ENCODE results near the gene ERI3.

DNA sequence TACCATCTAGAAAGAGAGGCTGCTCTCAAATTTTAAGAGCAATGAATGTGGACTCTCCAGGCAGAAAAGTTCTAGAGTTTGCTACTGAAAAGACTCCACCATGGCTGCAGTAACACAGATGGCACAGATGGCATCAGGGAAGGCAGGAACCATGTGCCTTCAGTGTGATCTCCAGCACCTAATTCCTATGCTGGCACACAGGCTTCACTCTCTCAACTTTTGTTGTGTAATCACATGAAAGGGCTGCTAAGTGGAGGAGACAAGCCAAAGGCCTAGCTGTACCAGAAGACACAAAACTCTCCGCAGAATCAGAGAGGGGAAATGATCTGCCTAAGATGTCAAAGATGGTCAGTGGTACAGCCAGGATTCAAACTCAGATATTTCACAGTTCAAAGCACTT is 31.1 kb downstream of the ERI3 start:
- TF ChIP-seq, protein P1, sequence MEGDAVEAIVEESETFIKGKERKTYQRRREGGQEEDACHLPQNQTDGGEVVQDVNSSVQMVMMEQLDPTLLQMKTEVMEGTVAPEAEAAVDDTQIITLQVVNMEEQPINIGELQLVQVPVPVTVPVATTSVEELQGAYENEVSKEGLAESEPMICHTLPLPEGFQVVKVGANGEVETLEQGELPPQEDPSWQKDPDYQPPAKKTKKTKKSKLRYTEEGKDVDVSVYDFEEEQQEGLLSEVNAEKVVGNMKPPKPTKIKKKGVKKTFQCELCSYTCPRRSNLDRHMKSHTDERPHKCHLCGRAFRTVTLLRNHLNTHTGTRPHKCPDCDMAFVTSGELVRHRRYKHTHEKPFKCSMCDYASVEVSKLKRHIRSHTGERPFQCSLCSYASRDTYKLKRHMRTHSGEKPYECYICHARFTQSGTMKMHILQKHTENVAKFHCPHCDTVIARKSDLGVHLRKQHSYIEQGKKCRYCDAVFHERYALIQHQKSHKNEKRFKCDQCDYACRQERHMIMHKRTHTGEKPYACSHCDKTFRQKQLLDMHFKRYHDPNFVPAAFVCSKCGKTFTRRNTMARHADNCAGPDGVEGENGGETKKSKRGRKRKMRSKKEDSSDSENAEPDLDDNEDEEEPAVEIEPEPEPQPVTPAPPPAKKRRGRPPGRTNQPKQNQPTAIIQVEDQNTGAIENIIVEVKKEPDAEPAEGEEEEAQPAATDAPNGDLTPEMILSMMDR (IDR thresholded peaks at IDR 0.05; ENCODE audit: low read length), result no peak
- no peak for TF ChIP-seq EZH2 (IDR thresholded peaks at IDR 0.05; ENCODE audit: borderline replicate concordance, low read length)
